NCI-H2196 treated with DMSO at 0.1 percent for 48 hours (cell line): ENCODE measurements around the gene IRAK1.
A peak's percentile ranks its signal among the peaks of the same experiment; 100 is the strongest.

Source experiments
- DNase-seq: peaks from one replicate; lab custom pipeline; 2025; ENCODE audit not compliant: unreplicated experiment; lab: John Stamatoyannopoulos, UW

IRAK1 gene

GRCh38 chrX:153971450-153972367 lies 48.0 kb downstream of the IRAK1 start, which contains the start of gene HCFC1:
TSS of gene HCFC1 (minus strand) at chrX:153971818. CDS start at chrX:153970840, 978 bp downstream.
- DNase-seq: peak; percentile 55

- DNase-seq: peak; percentile 46
These were observed 48.6 kb downstream of the IRAK1 start for GRCh38 chrX:153971124-153971449.

GRCh38 chrX:153970357-153971123 lies 49.2 kb downstream of the IRAK1 start:
- DNase-seq: no peak

- DNase-seq: no peak
These were observed 49.8 kb downstream of the IRAK1 start for GRCh38 chrX:153969904-153970356.

GRCh38 chrX:153969125-153969903 lies 50.4 kb downstream of the IRAK1 start:
- no peak for DNase-seq

GRCh38 chrX:153968754-153969124 lies 51.0 kb downstream of the IRAK1 start:
- no peak for DNase-seq

- DNase-seq: no peak
These were observed 51.4 kb downstream of the IRAK1 start for GRCh38 chrX:153968255-153968654.

GRCh38 chrX:153967536-153968224 lies 52.0 kb downstream of the IRAK1 start:
- DNase-seq: no peak

GRCh38 chrX:153966841-153967535 lies 52.7 kb downstream of the IRAK1 start:
- no peak for DNase-seq

- no peak for DNase-seq
These were observed 53.4 kb downstream of the IRAK1 start for GRCh38 chrX:153966283-153966688.

GRCh38 chrX:153965406-153965805 lies 54.3 kb downstream of the IRAK1 start:
- DNase-seq: no peak

- no peak for DNase-seq
These were observed 55.6 kb downstream of the IRAK1 start for GRCh38 chrX:153964105-153964504.

- DNase-seq: no peak
These were observed 56.2 kb downstream of the IRAK1 start for GRCh38 chrX:153963546-153963945.

- no peak for DNase-seq
These were observed 58.4 kb downstream of the IRAK1 start for GRCh38 chrX:153961292-153961691.

GRCh38 chrX:153960786-153961185 lies 58.9 kb downstream of the IRAK1 start:
- DNase-seq: no peak
